H1 (cell line): Measurements from ENCODE around the gene NAMPT.

Experiments
- CHD2 ChIP-seq: IDR thresholded peaks from 2 replicates; pipeline ENCODE4 v1.6.1; 2012; ENCODE audit warnings: low read length, improper control_type of control experiment
- EGR1 ChIP-seq: IDR thresholded peaks from 2 replicates; pipeline ENCODE4 v1.6.1; 2011; ENCODE audit warnings: low read depth, low read length, borderline replicate concordance
- EZH2 ChIP-seq: fragments of 200-600 bp; sonication (generic); IDR thresholded peaks from 2 replicates; pipeline ENCODE4 v1.7.1; 2012; ENCODE audit warnings: low read depth, mild to moderate bottlenecking, moderate library complexity, low read length, inconsistent platforms; ENCODE audit not compliant: severe bottlenecking
- NANOG ChIP-seq: IDR thresholded peaks from 2 replicates; pipeline ENCODE4 v1.6.1; 2011; ENCODE audit warnings: low read length, low read depth, mild to moderate bottlenecking, inconsistent platforms; ENCODE audit not compliant: insufficient read depth, poor library complexity, severe bottlenecking
- POLR2A ChIP-seq, 2 experiments: IDR thresholded peaks; 1 replicate in 1 of 2; 2 replicates in 1 of 2; pipeline ENCODE4 v1.6.1; 2011; ENCODE audit warnings: low read depth in 2 of 2, low read length in 2 of 2, mild to moderate bottlenecking in 2 of 2; ENCODE audit errors: control extremely low read depth in 1 of 2
- POLR2AphosphoS5 ChIP-seq: IDR thresholded peaks from 2 replicates; pipeline ENCODE4 v1.6.1; 2011; ENCODE audit warnings: low read depth, low read length
- RBBP5 ChIP-seq: IDR thresholded peaks from 2 replicates; pipeline ENCODE4 v1.7.1; 2012; ENCODE audit warnings: low read depth, mild to moderate bottlenecking, inconsistent platforms, low read length, moderate library complexity, borderline replicate concordance
- TAF1 ChIP-seq: IDR thresholded peaks from 2 replicates; pipeline ENCODE4 v1.6.1; 2011; ENCODE audit warnings: mild to moderate bottlenecking, low read depth, low read length
- YY1 ChIP-seq: IDR thresholded peaks from 2 replicates; pipeline ENCODE4 v1.6.1; 2011; ENCODE audit warnings: low read depth, mild to moderate bottlenecking, low read length
- TF ChIP-seq, protein P1 (sequence below), 3 experiments: IDR thresholded peaks; 1 replicate in 2 of 3; 2 replicates in 1 of 3; pipeline versions ENCODE4 v1.5.1 to v1.6.1; 2011; ENCODE audit warnings: low read length in 3 of 3, mild to moderate bottlenecking in 3 of 3, inconsistent platforms in 2 of 3, low read depth in 1 of 3, moderate library complexity in 1 of 3; ENCODE audit not compliant: insufficient read depth in 1 of 3; ENCODE audit errors: control extremely low read depth in 1 of 3
- TF ChIP-seq, protein P2 (sequence below): IDR thresholded peaks from 2 replicates; pipeline ENCODE4 v1.6.1; 2011; ENCODE audit warnings: low read length, improper control_type of control experiment

DNA sequence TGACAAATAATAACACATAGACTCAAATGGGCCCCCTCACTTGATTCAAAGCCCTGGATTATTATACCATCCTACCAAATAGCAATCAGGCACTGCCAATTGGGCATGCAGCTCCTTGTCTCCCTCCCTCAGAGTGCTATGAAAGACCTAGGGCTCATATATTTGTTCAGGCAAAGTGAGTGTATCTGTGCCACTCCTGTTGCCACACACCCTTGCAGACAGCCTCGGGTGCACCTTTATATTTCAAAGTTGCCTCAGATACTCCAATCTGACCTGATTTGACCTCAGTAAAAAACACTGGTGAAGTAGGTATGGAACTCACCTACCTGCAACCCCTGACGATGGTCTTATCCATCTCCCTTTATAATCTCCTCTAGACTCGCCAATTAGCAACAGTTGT is 3.0 kb upstream of the NAMPT start:
- TF ChIP-seq, protein P1, sequence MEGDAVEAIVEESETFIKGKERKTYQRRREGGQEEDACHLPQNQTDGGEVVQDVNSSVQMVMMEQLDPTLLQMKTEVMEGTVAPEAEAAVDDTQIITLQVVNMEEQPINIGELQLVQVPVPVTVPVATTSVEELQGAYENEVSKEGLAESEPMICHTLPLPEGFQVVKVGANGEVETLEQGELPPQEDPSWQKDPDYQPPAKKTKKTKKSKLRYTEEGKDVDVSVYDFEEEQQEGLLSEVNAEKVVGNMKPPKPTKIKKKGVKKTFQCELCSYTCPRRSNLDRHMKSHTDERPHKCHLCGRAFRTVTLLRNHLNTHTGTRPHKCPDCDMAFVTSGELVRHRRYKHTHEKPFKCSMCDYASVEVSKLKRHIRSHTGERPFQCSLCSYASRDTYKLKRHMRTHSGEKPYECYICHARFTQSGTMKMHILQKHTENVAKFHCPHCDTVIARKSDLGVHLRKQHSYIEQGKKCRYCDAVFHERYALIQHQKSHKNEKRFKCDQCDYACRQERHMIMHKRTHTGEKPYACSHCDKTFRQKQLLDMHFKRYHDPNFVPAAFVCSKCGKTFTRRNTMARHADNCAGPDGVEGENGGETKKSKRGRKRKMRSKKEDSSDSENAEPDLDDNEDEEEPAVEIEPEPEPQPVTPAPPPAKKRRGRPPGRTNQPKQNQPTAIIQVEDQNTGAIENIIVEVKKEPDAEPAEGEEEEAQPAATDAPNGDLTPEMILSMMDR (IDR thresholded peaks at IDR 0.05; ENCODE audit: control extremely low read depth in 1 of 3, insufficient read depth in 1 of 3, low read depth in 1 of 3, low read length in 3 of 3), result no peak
- no peak for TF ChIP-seq YY1
- TF ChIP-seq POLR2AphosphoS5, result no peak
- no peak for TF ChIP-seq RBBP5
- no peak for TF ChIP-seq CHD2
- no peak for TF ChIP-seq EGR1
- TF ChIP-seq POLR2A (IDR thresholded peaks at IDR 0.05; ENCODE audit: control extremely low read depth in 1 of 2, low read depth in 2 of 2, low read length in 2 of 2), result no peak
- no peak for TF ChIP-seq EZH2
- TF ChIP-seq NANOG, result no peak
- no peak for TF ChIP-seq TAF1
- TF ChIP-seq, protein P2, sequence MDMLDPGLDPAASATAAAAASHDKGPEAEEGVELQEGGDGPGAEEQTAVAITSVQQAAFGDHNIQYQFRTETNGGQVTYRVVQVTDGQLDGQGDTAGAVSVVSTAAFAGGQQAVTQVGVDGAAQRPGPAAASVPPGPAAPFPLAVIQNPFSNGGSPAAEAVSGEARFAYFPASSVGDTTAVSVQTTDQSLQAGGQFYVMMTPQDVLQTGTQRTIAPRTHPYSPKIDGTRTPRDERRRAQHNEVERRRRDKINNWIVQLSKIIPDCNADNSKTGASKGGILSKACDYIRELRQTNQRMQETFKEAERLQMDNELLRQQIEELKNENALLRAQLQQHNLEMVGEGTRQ, result no peak
